Ishikawa (cell line): ENCODE data around the gene MAD1L1.

ENCODE experiments used
- CEBPB ChIP-seq: IDR thresholded peaks from 2 replicates; pipeline ENCODE4 v1.6.1; 2012
- CREB1 ChIP-seq: IDR thresholded peaks from 2 replicates; pipeline ENCODE4 v1.6.1; 2012; ENCODE audit warnings: low read depth
- EGR1 ChIP-seq: IDR thresholded peaks from 2 replicates; pipeline ENCODE4 v1.6.1; 2012
- EP300 ChIP-seq: IDR thresholded peaks from 2 replicates; pipeline ENCODE4 v1.6.1; 2012; ENCODE audit warnings: borderline replicate concordance
- FOXM1 ChIP-seq: IDR thresholded peaks from 2 replicates; pipeline ENCODE4 v1.6.1; 2012; ENCODE audit warnings: low read depth, borderline replicate concordance
- MAX ChIP-seq: IDR thresholded peaks from 2 replicates; pipeline ENCODE4 v1.6.1; 2012
- NFIC ChIP-seq: IDR thresholded peaks from 2 replicates; pipeline ENCODE4 v1.6.1; 2012
- RAD21 ChIP-seq: IDR thresholded peaks from 2 replicates; pipeline ENCODE4 v1.6.1; 2012; ENCODE audit warnings: low read depth
- REST ChIP-seq: IDR thresholded peaks from 2 replicates; pipeline ENCODE4 v1.6.1; 2012; ENCODE audit warnings: low read depth, mild to moderate bottlenecking
- TAF1 ChIP-seq: IDR thresholded peaks from 2 replicates; pipeline ENCODE4 v1.6.1; 2012; ENCODE audit warnings: low read depth, mild to moderate bottlenecking
- TEAD4 ChIP-seq: IDR thresholded peaks from 2 replicates; pipeline ENCODE4 v1.6.1; 2012
- YY1 ChIP-seq: IDR thresholded peaks from 2 replicates; pipeline ENCODE4 v1.6.1; 2012; ENCODE audit warnings: low read depth
- TF ChIP-seq, protein P1 (sequence below): IDR thresholded peaks from 2 replicates; pipeline ENCODE4 v1.6.1; 2012

DNA sequence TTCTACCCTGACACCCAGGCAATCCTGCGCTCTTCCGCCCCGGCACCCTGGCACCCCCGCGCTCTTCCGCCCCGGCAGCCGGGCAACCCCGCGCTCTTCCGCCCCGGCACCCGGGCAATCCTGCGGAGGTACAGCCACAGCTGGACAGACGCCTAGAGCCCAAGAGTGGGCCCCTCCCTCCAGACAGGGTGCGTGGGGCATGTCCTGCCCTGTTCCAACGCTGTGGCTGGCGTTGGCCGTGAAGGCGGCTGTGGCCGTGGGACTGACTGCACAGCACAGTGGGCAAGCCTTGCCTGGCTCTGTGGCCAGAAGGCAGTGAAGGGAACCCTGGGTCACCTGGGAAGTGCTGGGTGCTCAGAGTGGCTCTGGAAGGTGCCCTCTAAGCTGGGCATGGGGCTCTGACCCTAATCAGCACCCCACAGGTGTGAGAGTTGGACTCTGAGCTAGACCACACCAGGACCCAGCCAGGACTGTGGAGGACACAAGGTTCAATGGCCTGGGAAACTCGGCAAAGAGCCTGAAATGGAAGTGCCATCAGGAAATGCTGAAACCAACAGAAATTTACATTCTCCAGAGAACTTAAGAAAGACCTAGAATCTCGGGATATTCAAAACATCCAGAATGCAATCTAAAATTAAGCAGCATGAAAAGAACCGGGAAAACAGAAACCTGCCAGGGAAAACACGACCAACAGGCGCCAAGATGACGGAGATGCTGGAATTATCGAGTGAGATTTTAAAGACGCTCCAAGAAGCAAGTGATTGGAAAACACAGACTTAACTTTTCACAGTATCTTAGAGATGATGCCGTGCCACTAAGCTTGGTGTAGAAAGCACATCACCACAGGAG lies 309.1 kb downstream of the MAD1L1 start:
- TF ChIP-seq RAD21 (no peak), CREB1 (no peak), CEBPB (no peak), EP300 (no peak), EGR1 (no peak), REST (no peak), TAF1 (no peak), MAX (no peak), TEAD4 (no peak), FOXM1 (no peak), YY1 (no peak), NFIC (no peak)
- TF ChIP-seq, protein P1, sequence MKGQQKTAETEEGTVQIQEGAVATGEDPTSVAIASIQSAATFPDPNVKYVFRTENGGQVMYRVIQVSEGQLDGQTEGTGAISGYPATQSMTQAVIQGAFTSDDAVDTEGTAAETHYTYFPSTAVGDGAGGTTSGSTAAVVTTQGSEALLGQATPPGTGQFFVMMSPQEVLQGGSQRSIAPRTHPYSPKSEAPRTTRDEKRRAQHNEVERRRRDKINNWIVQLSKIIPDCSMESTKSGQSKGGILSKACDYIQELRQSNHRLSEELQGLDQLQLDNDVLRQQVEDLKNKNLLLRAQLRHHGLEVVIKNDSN, result no peak
